ENCODE results near the gene SLC25A39.

The SLC25A39 gene

GRCh38 chr17:44359006-44359405, 34.4 kb upstream of the SLC25A39 start:
- H3K4me3 ChIP-seq (ENCODE audit: low read depth, low read length) = no peak overlapping the region
- TF ChIP-seq CTCF (IDR thresholded peaks at IDR 0.05; ENCODE audit: low read depth, low read length) = no peak
- DNase-seq (ENCODE audit: low read depth, low spot score) = no peak
- in situ Hi-C loops (cut with HindIII; ENCODE audit: low sequenced_read_pairs) = no loop called here

GRCh38 chr17:44358066-44358465, 33.4 kb upstream of the SLC25A39 start:
- H3K4me3 ChIP-seq (ENCODE audit: low read depth, low read length) = no peak overlapping the region
- in situ Hi-C loops (cut with HindIII; ENCODE audit: low sequenced_read_pairs) = no loop called here
- no peak for TF ChIP-seq CTCF (IDR thresholded peaks at IDR 0.05; ENCODE audit: low read depth, low read length)
- DNase-seq (ENCODE audit: low read depth, low spot score) = no peak

GRCh38 chr17:44356241-44356640, 31.6 kb upstream of the SLC25A39 start:
- DNase-seq (ENCODE audit: low read depth, low spot score) = no peak
- H3K4me3 ChIP-seq (ENCODE audit: low read depth, low read length) = no peak overlapping the region
- in situ Hi-C loops (cut with HindIII; ENCODE audit: low sequenced_read_pairs) = no loop called here

GRCh38 chr17:44355642-44356099, 31.0 kb upstream of the SLC25A39 start:
- in situ Hi-C loops (cut with HindIII; ENCODE audit: low sequenced_read_pairs) = no loop called here
- DNase-seq (ENCODE audit: low read depth, low spot score) = no peak
- no peak overlapping the region for H3K4me3 ChIP-seq (ENCODE audit: low read depth, low read length)
- no peak for TF ChIP-seq CTCF (IDR thresholded peaks at IDR 0.05; ENCODE audit: low read depth, low read length)

More at GRCh38 chr17:44356241-44356640, 31.6 kb upstream of the SLC25A39 start:
- TF ChIP-seq CTCF (IDR thresholded peaks at IDR 0.05; ENCODE audit: low read depth, low read length) = no peak

GRCh38 chr17:44354582-44355561, 30.2 kb upstream of the SLC25A39 start:
- DNase-seq (ENCODE audit: low read depth, low spot score) = no peak

More at GRCh38 chr17:44354582-44355561, 30.2 kb upstream of the SLC25A39 start:
- no peak overlapping the region for H3K4me3 ChIP-seq (ENCODE audit: low read depth, low read length)
- peak; percentile 28 for TF ChIP-seq CTCF (IDR thresholded peaks at IDR 0.05; ENCODE audit: low read depth, low read length)
- in situ Hi-C loops (cut with HindIII; ENCODE audit: low sequenced_read_pairs) = no loop called here

All from astrocyte of the spinal cord (primary cell).